ENCODE measurements around the gene SYT17. TPM values are rescaled to one million over a fixed set of nuclear protein-coding genes. Genes with fewer than 3 reads are reported as not detected.

Gene SYT17
- total and polyA plus RNA-seq, 10 of the 15 experiments (the other 5 are each of a cell fraction or from before 2014, with no cell fraction given), result 3.7 to 12.3 (median 5.0) TPM

DNA sequence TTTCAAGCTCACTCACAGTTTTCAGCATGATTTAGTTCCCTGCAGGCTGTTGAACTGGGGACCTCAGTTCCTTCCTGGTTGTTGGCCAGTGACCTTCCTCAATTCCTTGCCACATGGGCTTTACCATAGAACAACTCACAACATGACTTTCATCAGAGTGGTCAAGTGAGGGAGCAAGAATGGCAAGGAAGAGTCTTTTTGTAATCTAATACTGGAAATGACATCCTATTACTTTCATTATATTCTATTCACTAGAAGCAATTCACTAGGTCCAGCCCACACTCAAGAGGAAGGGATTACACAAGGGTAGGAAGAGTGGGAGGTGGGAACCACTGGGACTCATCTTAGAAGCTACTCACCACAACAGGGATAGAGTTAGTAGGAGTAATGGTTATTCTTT is 57.6 kb downstream of the SYT17 start:
- H3K4me2 ChIP-seq (ENCODE audit: control insufficient read depth, insufficient read depth), result no peak overlapping the region
- intact Hi-C loops (cut with micrococcal nuclease; ENCODE audit: unreplicated experiment), result no loop called here
- FAIRE-seq (no peak), ATAC-seq (no peak), DNase-seq (ENCODE audit: low read depth, low spot score) (no peak)
- no peak overlapping the region for H2AFZ ChIP-seq (ENCODE audit: control insufficient read depth, low read depth, low read length)
- H4K20me1 ChIP-seq (ENCODE audit: control insufficient read depth, insufficient read depth), result no peaks in the 10 kb centered on the region
- no peak overlapping the region for H3K27ac ChIP-seq (ENCODE audit: control insufficient read depth, insufficient read depth)
- H3K9me3 ChIP-seq (replicated peaks; ENCODE audit: control insufficient read depth, insufficient read depth, low read length), result peaks cover 3% of the 10 kb centered on the region; the same call in 2 of the 3 replicates
- no peaks in the 10 kb centered on the region; a peak in 1 of 4 replicates for H3K36me3 ChIP-seq (ENCODE audit: control insufficient read depth in 2 of 2, insufficient read depth in 2 of 2, low read length in 1 of 2)
- SMC1A ChIA-PET (ENCODE audit: uncharacterized antibody, unreplicated experiment), result interaction anchor here (1.4 kb wide), 1 partner anchor 9 kb away, joined by 3 read pairs; no protein-coding TSS in a partner anchor
- H3K4me3 ChIP-seq, result no peak overlapping the region
- H3K4me1 ChIP-seq (ENCODE audit: control insufficient read depth, insufficient read depth, low read length), result no peaks in the 10 kb centered on the region
- no peaks in the 10 kb centered on the region for H3K27me3 ChIP-seq (replicated peaks in 1 of 2; ENCODE audit: control insufficient read depth in 2 of 2, insufficient read depth in 2 of 2, low read length in 1 of 2)
- POLR2A ChIA-PET, result no interaction called here
- no TSS peak for BruUV-seq (replicated peaks)
- CTCF ChIA-PET, result no interaction called here
- H3K9ac ChIP-seq (ENCODE audit: control insufficient read depth, insufficient read depth, low read length), result no peak overlapping the region
- in situ Hi-C loops (cut with MboI), result no loop called here
- no peaks in the 10 kb centered on the region for H3K79me2 ChIP-seq (ENCODE audit: control insufficient read depth, insufficient read depth, low read length)
- RAD21 ChIA-PET (ENCODE audit: unreplicated experiment), result no interaction called here
- no peak for TF ChIP-seq CREM (IDR thresholded peaks at IDR 0.05; ENCODE audit: low read depth)

DNA sequence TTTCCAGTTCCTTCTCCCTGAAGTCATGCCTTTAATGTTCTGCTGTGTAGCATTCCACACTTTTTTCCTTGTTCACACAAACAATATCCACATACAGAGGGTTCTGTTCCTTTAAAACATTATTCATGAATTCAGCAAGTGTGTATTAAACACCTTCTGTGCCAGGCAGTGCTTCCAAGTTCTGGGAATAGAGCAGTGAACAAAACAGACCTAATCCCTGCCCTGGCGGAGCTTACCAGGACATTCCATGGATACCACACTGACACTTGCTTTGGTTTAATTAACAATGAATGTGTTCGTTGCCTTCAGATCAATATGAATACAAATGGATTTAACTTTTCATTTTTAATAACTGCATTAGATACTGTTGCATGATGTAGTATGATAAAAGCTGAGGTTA is 59.6 kb downstream of the SYT17 start:
- WGBS (ENCODE audit: insufficient coverage, insufficient replicate concordance, low lambda C conversion rate, missing lambda C conversion rate), result 92% methylated on average over 2 of the region's 2 CpGs

More for the DNA sequence above, 59.6 kb downstream of the SYT17 start:
- no peak overlapping the region for H3K27ac ChIP-seq (ENCODE audit: control insufficient read depth, insufficient read depth)
- H3K9ac ChIP-seq (ENCODE audit: control insufficient read depth, insufficient read depth, low read length), result no peak overlapping the region
- no peak for TF ChIP-seq KAT2A (conservative IDR thresholded peaks at IDR 0.05; ENCODE audit: control insufficient read depth, low read depth, low read length)
- TF ChIP-seq MEF2A (IDR thresholded peaks at IDR 0.05; ENCODE audit: insufficient read depth, low read depth, low read length), result no peak
- H3K4me3 ChIP-seq, result no peak overlapping the region
- POLR2A ChIA-PET, result interaction anchor here (0.8 kb wide), 1 partner anchor 20 kb away, joined by 3 read pairs; no protein-coding TSS in a partner anchor
- BruUV-seq (replicated peaks), result no TSS peak
- intact Hi-C loops (cut with micrococcal nuclease; ENCODE audit: unreplicated experiment), result no loop called here
- no peaks in the 10 kb centered on the region for H3K79me2 ChIP-seq (ENCODE audit: control insufficient read depth, insufficient read depth, low read length)
- H3K36me3 ChIP-seq (ENCODE audit: control insufficient read depth in 2 of 2, insufficient read depth in 2 of 2, low read length in 1 of 2), result no peaks in the 10 kb centered on the region; a peak in 1 of 4 replicates
- FAIRE-seq, result no peak
- no peak for ATAC-seq
- no peaks in the 10 kb centered on the region for H4K20me1 ChIP-seq (ENCODE audit: control insufficient read depth, insufficient read depth)
- H3K9me3 ChIP-seq (replicated peaks; ENCODE audit: control insufficient read depth, insufficient read depth, low read length), result peaks cover 3% of the 10 kb centered on the region; the same call in 2 of the 3 replicates
- in situ Hi-C loops (cut with MboI), result no loop called here
- H3K4me1 ChIP-seq (ENCODE audit: control insufficient read depth, insufficient read depth, low read length), result no peaks in the 10 kb centered on the region
- SMC1A ChIA-PET (ENCODE audit: uncharacterized antibody, unreplicated experiment), result interaction anchor here (0.8 to 1.2 kb wide), 5 partner anchors 13 to 142 kb away, joined by 3 to 5 read pairs (median 3); no protein-coding TSS in a partner anchor
- no peak for DNase-seq (ENCODE audit: low read depth, low spot score)
- no peaks in the 10 kb centered on the region for H3K27me3 ChIP-seq (replicated peaks in 1 of 2; ENCODE audit: control insufficient read depth in 2 of 2, insufficient read depth in 2 of 2, low read length in 1 of 2)
- CTCF ChIA-PET, result interaction anchor here (1.1 to 1.8 kb wide), 6 partner anchors 15 to 57 kb away, joined by 3 to 8 read pairs (median 3); no protein-coding TSS in a partner anchor
- H3K4me2 ChIP-seq (ENCODE audit: control insufficient read depth, insufficient read depth), result no peak overlapping the region
- RAD21 ChIA-PET (ENCODE audit: unreplicated experiment), result interaction anchor here (1.2 to 1.6 kb wide), 3 partner anchors 17 to 66 kb away, joined by 3 read pairs; no protein-coding TSS in a partner anchor
- H2AFZ ChIP-seq (ENCODE audit: control insufficient read depth, low read depth, low read length), result no peak overlapping the region

Measured in GM12878 (cell line).